Lower leg skin (tissue), 3 donors: ENCODE results near the gene ACAD8.

Source experiments
- CTCF ChIP-seq, 3 donors: fragments of 450-650 bp; IDR thresholded peaks; one replicate each; pipeline ENCODE4 v1.5.1; 2016; ENCODE audit warnings: antibody characterized with exemption in 3 of 3, mild to moderate bottlenecking in 3 of 3, moderate library complexity in 2 of 3
- POLR2A ChIP-seq, 2 donors: fragments of 450-650 bp; IDR thresholded peaks; one replicate each; pipeline ENCODE4 v1.6.1; 2016 to 2017; ENCODE audit warnings: antibody characterized with exemption in 2 of 2, mild to moderate bottlenecking in 1 of 2, moderate library complexity in 1 of 2

GRCh38 chr11:134223836-134224709, 29.3 kb upstream of the ACAD8 start, which contains the start of the genes NCAPD3 and VPS26B:
- TF ChIP-seq CTCF (IDR thresholded peaks at IDR 0.05) (no peak), POLR2A (IDR thresholded peaks at IDR 0.05) (peak in 1 of 2 donors; percentile 99)
